ES-I3 (cell line): ENCODE results near the gene POLR2I.
"Not testable (repeated sequence)": the region's sequence is repeated elsewhere in the genome, so short reads cannot be mapped to it uniquely, and the experiment has no call there.

Experiments used
- H3K36me3 ChIP-seq: 2 replicates; pipeline ENCODE4 v1.6.1; 2013; ENCODE audit warnings: mild to moderate bottlenecking, low read length, control low read depth, moderate library complexity; ENCODE audit not compliant: insufficient read depth
- H3K4me1 ChIP-seq: 2 replicates; pipeline ENCODE4 v1.6.1; 2013; ENCODE audit warnings: mild to moderate bottlenecking, control low read depth, low read length; ENCODE audit not compliant: insufficient read depth
- H3K9ac ChIP-seq: 2 replicates; pipeline ENCODE4 v1.6.1; 2013; ENCODE audit warnings: low read depth, mild to moderate bottlenecking, low read length, moderate library complexity
- H3K9me3 ChIP-seq: 2 replicates; pipeline ENCODE4 v1.6.1; 2013; ENCODE audit warnings: mild to moderate bottlenecking, low read length, moderate library complexity; ENCODE audit not compliant: control insufficient read depth, insufficient read depth

Gene POLR2I

DNA sequence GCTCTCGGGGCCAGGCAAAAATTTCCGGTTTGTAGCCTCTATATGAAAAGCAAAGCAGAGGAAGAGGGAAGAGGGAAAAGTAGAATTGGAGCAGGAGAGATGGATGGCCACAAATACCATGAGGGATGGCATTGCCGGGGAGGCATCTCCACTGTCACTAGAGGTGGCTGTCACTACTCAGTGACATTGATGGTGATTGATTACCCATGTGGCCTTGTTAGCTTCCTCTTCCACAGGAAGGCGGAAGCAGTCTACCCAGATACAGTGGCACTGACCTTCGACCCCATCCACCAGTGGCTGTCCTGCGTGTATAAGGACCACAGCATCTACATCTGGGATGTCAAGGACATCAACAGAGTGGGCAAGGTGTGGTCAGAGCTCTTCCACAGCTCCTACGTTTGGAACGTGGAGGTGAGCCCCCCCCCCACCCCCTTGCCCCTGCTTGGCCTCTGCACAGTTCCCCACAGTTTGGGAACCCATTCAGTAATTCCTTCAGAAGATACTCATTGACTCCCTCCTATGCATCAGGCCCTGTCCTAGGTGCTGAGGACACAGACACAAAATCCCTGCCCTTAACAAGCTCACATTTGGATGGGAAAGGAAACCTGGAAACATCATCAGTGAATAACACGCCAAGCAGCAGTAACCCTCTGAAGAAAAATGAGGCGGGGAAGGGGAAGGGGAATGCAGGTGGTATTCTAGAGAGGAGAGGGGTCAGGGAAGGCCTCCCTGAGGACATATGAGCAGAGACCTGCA, 41.4 kb downstream of the POLR2I start:
- H3K9ac ChIP-seq = no peak overlapping the region
- peaks cover 8% of the 10 kb centered on the region; the same call in 1 of the 2 replicates for H3K36me3 ChIP-seq
- no peaks in the 10 kb centered on the region for H3K9me3 ChIP-seq
- no peaks in the 10 kb centered on the region for H3K4me1 ChIP-seq

DNA sequence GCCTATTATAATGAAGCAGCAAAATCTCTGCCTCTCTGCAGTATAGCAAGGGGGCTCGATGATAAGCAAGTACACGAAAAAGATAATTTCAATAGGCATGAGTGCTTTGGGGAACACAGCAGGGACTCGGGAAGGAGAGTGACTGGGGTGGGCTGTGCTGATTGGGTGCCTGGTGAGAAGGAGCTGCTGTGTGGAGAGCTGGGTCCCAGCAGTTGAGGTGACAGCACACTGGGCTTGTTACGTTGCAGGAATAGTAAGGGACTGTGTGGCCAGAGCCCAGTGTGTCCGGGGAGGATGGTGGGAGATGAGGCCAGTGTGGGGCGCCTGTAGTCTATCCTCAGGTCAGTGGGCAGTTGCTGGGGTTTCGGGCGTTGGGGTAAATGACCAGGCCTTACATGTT, 42.6 kb downstream of the POLR2I start:
- Histone ChIP-seq H3K9me3 (no peaks in the 10 kb centered on the region), H3K4me1 (no peaks in the 10 kb centered on the region), H3K9ac (no peak overlapping the region), H3K36me3 (peaks cover 17% of the 10 kb centered on the region)

DNA sequence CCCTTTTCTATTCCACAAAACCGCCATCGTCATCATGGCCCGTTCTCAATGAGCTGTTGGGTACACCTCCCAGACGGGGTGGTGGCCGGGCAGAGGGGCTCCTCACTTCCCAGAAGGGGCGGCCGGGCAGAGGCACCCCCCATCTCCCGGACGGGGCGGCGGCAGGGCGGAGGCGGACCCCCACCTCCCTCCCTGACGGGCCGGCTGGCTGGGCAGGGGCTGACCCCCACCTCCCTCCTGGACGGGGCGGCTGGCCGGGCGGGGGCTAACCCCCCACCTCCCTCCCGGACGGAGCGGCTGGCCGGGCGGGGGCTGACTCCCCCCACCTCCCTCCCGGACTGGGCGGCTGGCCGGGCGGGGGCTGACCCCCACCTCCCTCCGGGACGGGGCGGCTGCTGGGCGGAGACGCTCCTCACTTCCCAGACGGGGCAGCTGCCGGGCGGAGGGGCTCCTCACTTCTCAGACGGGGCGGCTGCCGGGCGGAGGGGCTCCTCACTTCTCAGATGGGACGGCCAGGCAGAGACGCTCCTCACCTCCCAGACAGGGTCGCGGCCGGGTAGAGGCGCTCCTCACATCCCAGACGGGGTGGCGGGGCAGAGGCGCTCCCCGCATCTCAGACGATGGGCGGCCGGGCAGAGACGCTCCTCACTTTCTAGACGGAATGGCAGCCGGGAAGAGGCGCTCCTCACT, 45.7 kb downstream of the POLR2I start:
- peaks cover 29% of the 10 kb centered on the region for H3K36me3 ChIP-seq
- not testable (repeated sequence) for H3K9ac ChIP-seq, H3K4me1 ChIP-seq, H3K9me3 ChIP-seq

DNA sequence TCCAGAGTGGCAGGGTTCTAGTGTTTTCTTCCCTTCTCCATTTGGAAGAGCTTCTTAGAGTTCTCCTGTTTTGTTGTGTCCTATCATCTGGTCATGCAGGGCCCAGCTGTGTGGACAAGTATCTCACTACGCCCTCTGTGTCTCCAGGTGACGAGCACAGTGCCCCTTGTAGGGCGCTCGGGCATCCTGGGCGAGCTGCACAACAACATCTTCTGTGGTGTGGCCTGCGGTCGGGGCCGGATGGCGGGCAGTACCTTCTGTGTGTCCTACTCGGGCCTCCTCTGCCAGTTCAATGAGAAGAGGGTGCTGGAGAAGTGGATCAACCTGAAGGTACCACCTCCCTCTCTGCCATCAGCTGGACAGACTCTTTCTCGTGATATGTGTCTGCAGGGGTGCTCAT, 47.0 kb downstream of the POLR2I start:
- no peaks in the 10 kb centered on the region for H3K9me3 ChIP-seq
- H3K4me1 ChIP-seq = no peaks in the 10 kb centered on the region
- H3K9ac ChIP-seq = no peak overlapping the region
- peaks cover 29% of the 10 kb centered on the region for H3K36me3 ChIP-seq

DNA sequence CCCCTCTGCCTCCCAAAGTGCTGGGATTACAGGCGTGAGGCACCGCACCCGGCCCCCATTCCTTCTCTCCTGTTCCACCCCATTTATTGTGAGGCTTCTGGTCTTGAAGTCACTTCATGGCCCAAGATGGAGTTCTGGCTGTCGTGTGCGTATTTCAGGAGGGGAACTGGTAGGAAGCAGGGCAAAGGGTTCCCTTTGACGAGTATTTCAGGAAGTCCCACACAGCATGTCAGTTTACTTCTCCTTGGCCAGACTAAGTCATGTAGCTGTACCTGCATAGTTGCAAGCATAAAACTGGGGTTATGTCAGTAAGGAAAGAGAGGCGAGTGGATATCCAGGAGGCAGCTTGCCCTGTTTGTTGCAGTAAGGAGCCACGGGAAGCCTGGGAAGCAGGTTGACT, 49.8 kb downstream of the POLR2I start:
- Histone ChIP-seq H3K9ac (no peak overlapping the region), H3K36me3 (peaks cover 24% of the 10 kb centered on the region), H3K4me1 (no peaks in the 10 kb centered on the region), H3K9me3 (no peaks in the 10 kb centered on the region)
